ENCODE data around the gene JMJD1C. TPM values are rescaled to one million over a fixed set of nuclear protein-coding genes. Genes with fewer than 3 reads are reported as not detected.
A peak's percentile ranks its signal among the peaks of the same experiment; 100 is the strongest.

The JMJD1C gene
- total RNA-seq, 2 experiments from 2014 or later: 42.6 to 47.3 TPM

GRCh38 chr10:63266391-63267316, 199.1 kb downstream of the JMJD1C start:
- ChIA-PET POLR2A (interaction anchor here (0.6 to 5.3 kb wide), 9 partner anchors 11 to 1217 kb away, joined by 3 to 22 read pairs (median 6); no protein-coding TSS in a partner anchor), CTCF (interaction anchor here (0.9 to 2.9 kb wide), 8 partner anchors 8 to 454 kb away, joined by 3 to 14 read pairs (median 3); partner anchors contain the start of gene REEP3)
- no peak for DNase-seq
- Mint-ChIP-seq H3K4me3 (peak overlapping the region; percentile 97), H3K27ac (peak overlapping the region; percentile 97), H3K9me3 (no peaks in the 10 kb centered on the region), H3K27me3 (no peaks in the 10 kb centered on the region), H3K36me3 (peaks cover 13% of the 10 kb centered on the region), H3K4me1 (ENCODE audit: low read depth) (peaks cover 28% of the 10 kb centered on the region)
- intact Hi-C loops (cut with micrococcal nuclease): loop anchor here (1.0 to 5.0 kb wide), 6 partner anchors 274 to 1364 kb away; partner anchors contain the start of gene ARID5B

- no peaks in the 10 kb centered on the region for H3K27me3 Mint-ChIP-seq
- peak overlapping the region; percentile 98 for H3K27ac Mint-ChIP-seq
- peaks cover 21% of the 10 kb centered on the region for H3K36me3 Mint-ChIP-seq
- ChIA-PET CTCF (interaction anchor here (0.5 to 1.7 kb wide), 6 partner anchors 30 to 455 kb away, joined by 3 to 4 read pairs (median 3); no protein-coding TSS in a partner anchor), POLR2A (interaction anchor here (1.0 to 5.3 kb wide), 5 partner anchors 10 to 1216 kb away, joined by 3 to 22 read pairs (median 7); partner anchors contain the start of gene REEP3)
- no peak for DNase-seq
- H3K4me1 Mint-ChIP-seq (ENCODE audit: low read depth): peaks cover 34% of the 10 kb centered on the region
- peak overlapping the region; percentile 98 for H3K4me3 Mint-ChIP-seq
- intact Hi-C loops (cut with micrococcal nuclease): loop anchor here (1.0 to 5.0 kb wide), 6 partner anchors 273 to 1363 kb away; partner anchors contain the start of gene ARID5B
- H3K9me3 Mint-ChIP-seq: no peaks in the 10 kb centered on the region
Measured at GRCh38 chr10:63265683-63266235, 200.0 kb downstream of the JMJD1C start.

- Mint-ChIP-seq H3K9me3 (no peaks in the 10 kb centered on the region), H3K36me3 (peaks cover 22% of the 10 kb centered on the region), H3K4me1 (ENCODE audit: low read depth) (peaks cover 31% of the 10 kb centered on the region), H3K27ac (peak overlapping the region; percentile 98), H3K4me3 (peak overlapping the region; percentile 98), H3K27me3 (no peaks in the 10 kb centered on the region)
- CTCF ChIA-PET: interaction anchor here (0.5 to 1.5 kb wide), 3 partner anchors 50 to 455 kb away, joined by 3 to 4 read pairs (median 3); no protein-coding TSS in a partner anchor
- intact Hi-C loops (cut with micrococcal nuclease): loop anchor here (5.0 kb wide), 5 partner anchors 273 to 1363 kb away; partner anchors contain the start of gene ARID5B
- peak; percentile 64 for DNase-seq
- POLR2A ChIA-PET: interaction anchor here (1.0 to 5.3 kb wide), 5 partner anchors 9 to 1216 kb away, joined by 3 to 22 read pairs (median 7); partner anchors contain the start of gene REEP3
Measured at GRCh38 chr10:63265222-63265617, 200.6 kb downstream of the JMJD1C start.

- Mint-ChIP-seq H3K4me3 (peak overlapping the region; percentile 98), H3K27ac (peak overlapping the region; percentile 98), H3K9me3 (no peaks in the 10 kb centered on the region), H3K27me3 (no peaks in the 10 kb centered on the region), H3K4me1 (ENCODE audit: low read depth) (peaks cover 33% of the 10 kb centered on the region), H3K36me3 (peaks cover 25% of the 10 kb centered on the region)
- intact Hi-C loops (cut with micrococcal nuclease): loop anchor here (5.0 kb wide), 5 partner anchors 272 to 1362 kb away; partner anchors contain the start of gene ARID5B
- DNase-seq: no peak
- ChIA-PET CTCF (interaction anchor here (1.5 kb wide), 1 partner anchor 257 kb away, joined by 3 read pairs; no protein-coding TSS in a partner anchor), POLR2A (interaction anchor here (1.0 to 5.3 kb wide), 5 partner anchors 9 to 1215 kb away, joined by 3 to 22 read pairs (median 7); partner anchors contain the start of gene REEP3)
Measured at GRCh38 chr10:63264617-63265221, 201.1 kb downstream of the JMJD1C start.

- intact Hi-C loops (cut with micrococcal nuclease): no loop called here
- Mint-ChIP-seq H3K4me1 (ENCODE audit: low read depth) (peaks cover 52% of the 10 kb centered on the region), H3K36me3 (peaks cover 26% of the 10 kb centered on the region), H3K27me3 (no peaks in the 10 kb centered on the region), H3K9me3 (no peaks in the 10 kb centered on the region), H3K4me3 (peak overlapping the region; percentile 2), H3K27ac (no peak overlapping the region)
- CTCF ChIA-PET: interaction anchor here (1.3 to 2.5 kb wide), 5 partner anchors 10 to 458 kb away, joined by 3 to 16 read pairs (median 4); no protein-coding TSS in a partner anchor
- POLR2A ChIA-PET: interaction anchor here (1.2 to 1.3 kb wide), 2 partner anchors 26 to 32 kb away, joined by 3 to 4 read pairs; no protein-coding TSS in a partner anchor
- DNase-seq: no peak
Measured at GRCh38 chr10:63262430-63263073, 203.2 kb downstream of the JMJD1C start.

- intact Hi-C loops (cut with micrococcal nuclease): no loop called here
- Mint-ChIP-seq H3K4me3 (peak overlapping the region; percentile 16), H3K4me1 (ENCODE audit: low read depth) (peaks cover 61% of the 10 kb centered on the region), H3K9me3 (no peaks in the 10 kb centered on the region), H3K36me3 (peaks cover 29% of the 10 kb centered on the region), H3K27ac (no peak overlapping the region), H3K27me3 (no peaks in the 10 kb centered on the region)
- ChIA-PET POLR2A (interaction anchor here (1.3 kb wide), 1 partner anchor 31 kb away, joined by 4 read pairs; no protein-coding TSS in a partner anchor), CTCF (interaction anchor here (1.3 to 2.5 kb wide), 4 partner anchors 9 to 368 kb away, joined by 3 to 16 read pairs (median 6); no protein-coding TSS in a partner anchor)
- no peak for DNase-seq
Measured at GRCh38 chr10:63261496-63261895, 204.3 kb downstream of the JMJD1C start.

- Mint-ChIP-seq H3K4me3 (no peak overlapping the region), H3K27me3 (no peaks in the 10 kb centered on the region), H3K27ac (no peak overlapping the region), H3K36me3 (peaks cover 30% of the 10 kb centered on the region), H3K9me3 (no peaks in the 10 kb centered on the region), H3K4me1 (ENCODE audit: low read depth) (peaks cover 66% of the 10 kb centered on the region)
- POLR2A ChIA-PET: no interaction called here
- no peak for DNase-seq
- intact Hi-C loops (cut with micrococcal nuclease): no loop called here
- CTCF ChIA-PET: no interaction called here
Measured at GRCh38 chr10:63260860-63261251, 204.9 kb downstream of the JMJD1C start.

- H3K27me3 Mint-ChIP-seq: no peaks in the 10 kb centered on the region
- DNase-seq: no peak
- H3K9me3 Mint-ChIP-seq: no peaks in the 10 kb centered on the region
- CTCF ChIA-PET: interaction anchor here (1.1 to 1.2 kb wide), 2 partner anchors 35 to 369 kb away, joined by 3 to 4 read pairs; no protein-coding TSS in a partner anchor
- peaks cover 29% of the 10 kb centered on the region for H3K36me3 Mint-ChIP-seq
- no peak overlapping the region for H3K4me3 Mint-ChIP-seq
- POLR2A ChIA-PET: interaction anchor here (1.4 kb wide), 1 partner anchor 9 kb away, joined by 6 read pairs; no protein-coding TSS in a partner anchor
- H3K4me1 Mint-ChIP-seq (ENCODE audit: low read depth): peaks cover 69% of the 10 kb centered on the region
- no peak overlapping the region for H3K27ac Mint-ChIP-seq
- intact Hi-C loops (cut with micrococcal nuclease): no loop called here
Measured at GRCh38 chr10:63260103-63260859, 205.5 kb downstream of the JMJD1C start.

GRCh38 chr10:63258920-63259678, 206.7 kb downstream of the JMJD1C start:
- H3K36me3 Mint-ChIP-seq: peaks cover 27% of the 10 kb centered on the region

More at GRCh38 chr10:63258920-63259678, 206.7 kb downstream of the JMJD1C start:
- no peak overlapping the region for H3K27ac Mint-ChIP-seq
- intact Hi-C loops (cut with micrococcal nuclease): loop anchor here (2.0 kb wide), 1 partner anchor 18 kb away; no protein-coding TSS in a partner anchor
- H3K27me3 Mint-ChIP-seq: no peaks in the 10 kb centered on the region
- peaks cover 78% of the 10 kb centered on the region for H3K4me1 Mint-ChIP-seq (ENCODE audit: low read depth)
- H3K4me3 Mint-ChIP-seq: no peak overlapping the region
- CTCF ChIA-PET: interaction anchor here (0.7 to 1.2 kb wide), 5 partner anchors 8 to 370 kb away, joined by 3 to 4 read pairs (median 3); no protein-coding TSS in a partner anchor
- H3K9me3 Mint-ChIP-seq: no peaks in the 10 kb centered on the region
- POLR2A ChIA-PET: interaction anchor here (1.4 kb wide), 1 partner anchor 10 kb away, joined by 6 read pairs; no protein-coding TSS in a partner anchor
- DNase-seq: no peak
